Kidney (tissue), 14 donors: ENCODE results near the gene PFDN4. TPM values are rescaled to one million over a fixed set of nuclear protein-coding genes. Genes with fewer than 3 reads are reported as not detected.

ENCODE experiments used
- DNase-seq, 5 donors: peaks; one replicate each; pipeline ENCODE4 v3.0.0-alpha.2; 2013 to 2020
- FAIRE-seq: peaks from 2 replicates; lab custom pipeline; 2012; peaks lifted over from hg19 to GRCh38; lab: Jason Lieb, UNC
- H3K27ac ChIP-seq, 2 donors: one replicate each; pipeline ENCODE4 v1.7.0; 2013; ENCODE audit warnings: low read depth in 2 of 2, low read length in 2 of 2, inconsistent platforms in 1 of 2
- H3K27me3 ChIP-seq: one replicate; pipeline ENCODE4 v1.7.1; 2013; ENCODE audit warnings: low read length, inconsistent platforms; ENCODE audit not compliant: control insufficient read depth, insufficient read depth
- H3K36me3 ChIP-seq, 3 donors: one replicate each; pipeline versions ENCODE4 v1.7.0 to v1.7.1; 2013; ENCODE audit warnings: low read length in 3 of 3, control low read depth in 1 of 3, inconsistent platforms in 1 of 3; ENCODE audit not compliant: insufficient read depth in 3 of 3, control insufficient read depth in 2 of 3
- H3K4me1 ChIP-seq, 3 donors: one replicate each; pipeline versions ENCODE4 v1.7.0 to v1.7.1; 2013; ENCODE audit warnings: low read length in 3 of 3, inconsistent platforms in 1 of 3, low read depth in 1 of 3; ENCODE audit not compliant: control insufficient read depth in 2 of 3, insufficient read depth in 2 of 3
- H3K4me3 ChIP-seq, 3 donors: one replicate each; pipeline versions ENCODE4 v1.7.0 to v1.8.1; 2013; ENCODE audit warnings: low read length in 3 of 3, control low read depth in 1 of 3, inconsistent platforms in 1 of 3
- H3K9ac ChIP-seq, 3 donors: one replicate each; pipeline versions ENCODE4 v1.7.0 to v1.7.1; 2013; ENCODE audit warnings: low read length in 3 of 3, control low read depth in 1 of 3, inconsistent platforms in 1 of 3
- H3K9me3 ChIP-seq, 3 donors: one replicate each; pipeline versions ENCODE4 v1.7.0 to v1.7.1; 2013; ENCODE audit warnings: low read length in 3 of 3, control low read depth in 1 of 3, inconsistent platforms in 1 of 3; ENCODE audit not compliant: control insufficient read depth in 2 of 3, insufficient read depth in 1 of 3
- CTCF ChIP-seq: IDR thresholded peaks from 3 replicates; pipeline ENCODE4 v1.5.1; 2012; ENCODE audit warnings: mild to moderate bottlenecking, moderate library complexity, borderline replicate concordance; ENCODE audit not compliant: insufficient read depth; ENCODE audit errors: extremely low read depth
- intact Hi-C: fragments of 100-400 bp; cut with DNase I; formaldehyde crosslinking; loops from one replicate; pipeline ENCODE4 v1.11.1; 2022
- polyA plus RNA-seq: library from polyadenylated mRNA; stranded (reverse); fragments of 350-450 nt; fragmentation: Illumina TruSeq; extraction: RNeasy Lipid Tissue Mini Kit (QIAGEN cat#74804); gene quantifications from one replicate; pipeline ENCODE4 v1.2.3, GENCODE V29; 2014; ENCODE audit warnings: low read depth, low replicate concordance; ENCODE audit not compliant: insufficient read depth
- total RNA-seq: library from RNA; stranded (reverse); fragmentation: NEBNext Ultra II Directional; extraction: Animal tissue kit (Norgen Biotek cat#: 25700); gene quantifications from one replicate; pipeline ENCODE4 v1.2.1, GENCODE V29; 2021
- donor health status: control.
- donor health status: control.
- donor health status: control.
- donor health status: control.
- donor health status: control.
- donor health status: DM: yes; HTN: yes; CAD: no.
- donor health status: Normal renal cell carcinoma (clear cell type).

PFDN4 gene
- total and polyA plus RNA-seq, 2 donors from 2014 or later = 19.7 to 49.5 TPM

- Histone ChIP-seq H3K27ac (no peak overlapping the region), H3K4me3 (no peak overlapping the region), H3K9ac (no peak overlapping the region), H3K27me3 (no peaks in the 10 kb centered on the region), H3K36me3 (no peaks in the 10 kb centered on the region), H3K9me3 (no peaks in the 10 kb centered on the region), H3K4me1 (no peaks in the 10 kb centered on the region)
- no peak for DNase-seq
- FAIRE-seq = no peak
- TF ChIP-seq CTCF = no peak
- intact Hi-C loops = no loop called here
Observed at GRCh38 chr20:54268941-54269340, 61.1 kb downstream of the PFDN4 start.

Other genes starting within 250 kb of the PFDN4 start
- 4.8 TPM for gene BCAS1, start 137.5 kb upstream of the PFDN4 start, total RNA-seq
- gene BCAS1, start 137.5 kb upstream of the PFDN4 start, polyA plus RNA-seq = 1.1 TPM
- gene CYP24A1, start 34.1 kb upstream of the PFDN4 start, total RNA-seq = 39.0 TPM
- 15.4 TPM for gene CYP24A1, start 34.1 kb upstream of the PFDN4 start, polyA plus RNA-seq